Fibroblast of gingiva (primary cell): ENCODE results near the gene MAP3K9.

Experiments used
- DNase-seq: peaks from one replicate; pipeline ENCODE4 v3.0.0-alpha.2; 2011; ENCODE audit warnings: low read depth

Gene MAP3K9

DNA sequence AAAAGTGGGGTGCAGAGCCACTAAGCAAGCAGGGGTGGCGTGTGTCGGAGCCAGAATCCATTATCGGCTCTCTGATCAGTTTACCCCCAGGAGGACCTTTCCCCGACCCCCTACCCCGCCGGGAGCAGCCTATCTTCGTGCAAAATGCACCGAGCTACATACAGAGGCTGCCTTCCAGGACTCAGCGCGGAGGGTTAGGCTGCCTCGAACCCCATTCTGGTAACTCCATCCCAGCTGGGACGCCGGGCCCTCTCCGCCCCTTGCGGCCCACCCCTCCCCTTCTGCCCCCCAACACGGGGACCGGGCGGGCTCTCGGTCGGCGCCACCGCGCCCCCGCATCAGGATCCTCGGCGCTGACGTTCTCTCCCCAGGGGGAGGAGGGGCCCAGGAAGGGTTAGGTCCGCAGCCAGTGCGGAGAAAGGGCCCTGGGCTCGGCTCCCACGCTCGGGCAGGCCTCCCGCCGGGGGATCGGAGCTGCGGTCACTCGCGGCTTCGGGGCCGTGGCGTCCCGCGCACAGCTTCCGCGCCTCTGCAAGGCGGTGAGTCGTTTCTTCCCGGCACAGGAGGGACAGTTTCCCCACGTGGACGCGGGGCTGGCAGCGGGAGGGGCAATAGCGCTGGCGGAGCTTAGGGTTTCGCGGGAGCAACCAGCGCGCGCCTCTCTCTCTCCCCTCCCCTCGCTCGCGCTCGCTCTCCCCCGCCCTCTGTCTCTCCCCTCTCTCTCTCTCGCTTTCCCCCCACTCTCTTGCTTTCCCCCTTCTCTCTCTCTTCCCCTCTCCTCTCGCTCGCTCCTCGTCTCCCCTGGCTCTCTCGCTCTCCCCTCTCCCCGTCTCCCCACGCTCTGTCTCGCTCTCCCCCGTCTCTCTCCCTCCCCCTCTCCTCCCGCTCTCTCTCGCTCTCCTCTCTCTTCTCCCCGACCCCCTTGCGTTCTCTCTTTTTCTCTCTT lies 12.5 kb upstream of the MAP3K9 start:
- peak; percentile 25 for DNase-seq

DNA sequence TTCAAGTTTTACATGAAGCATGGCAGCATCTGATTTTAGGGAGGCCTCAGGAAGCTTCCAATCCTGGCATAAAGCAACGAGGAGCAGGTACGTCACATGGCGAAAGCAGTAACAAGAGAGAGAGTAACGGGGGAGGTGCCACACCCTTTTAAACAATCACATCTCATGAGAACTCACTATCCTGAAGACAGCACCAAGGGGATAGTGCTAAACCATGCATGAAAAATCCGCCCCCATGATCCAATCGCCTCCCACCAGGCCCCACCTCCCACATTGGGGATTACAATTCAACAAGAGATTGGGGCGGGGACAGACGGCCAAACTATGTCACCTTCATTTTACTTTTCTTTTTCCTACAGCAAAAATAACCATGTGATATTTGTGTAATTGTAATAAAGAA lies 7.2 kb upstream of the MAP3K9 start:
- no peak for DNase-seq

DNA sequence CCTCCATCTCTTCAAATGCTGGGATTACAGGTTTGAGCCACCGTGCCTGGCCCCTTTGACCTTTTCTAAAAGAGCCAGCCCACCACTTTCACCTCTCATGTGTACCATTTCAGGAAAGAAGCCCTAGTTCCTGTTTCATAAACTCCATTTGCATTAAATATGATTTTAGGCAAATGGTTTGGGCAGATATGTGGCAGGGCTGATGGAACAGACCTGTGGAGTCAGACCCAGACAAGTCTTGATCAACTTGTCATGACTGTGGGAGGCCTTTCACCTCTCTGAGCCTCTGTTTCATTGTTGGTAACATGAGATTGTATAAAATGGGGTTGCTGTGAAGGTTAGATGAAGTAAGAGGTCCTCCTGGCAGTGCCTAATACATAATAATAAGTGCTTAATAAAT lies 5.2 kb upstream of the MAP3K9 start:
- DNase-seq = no peak

DNA sequence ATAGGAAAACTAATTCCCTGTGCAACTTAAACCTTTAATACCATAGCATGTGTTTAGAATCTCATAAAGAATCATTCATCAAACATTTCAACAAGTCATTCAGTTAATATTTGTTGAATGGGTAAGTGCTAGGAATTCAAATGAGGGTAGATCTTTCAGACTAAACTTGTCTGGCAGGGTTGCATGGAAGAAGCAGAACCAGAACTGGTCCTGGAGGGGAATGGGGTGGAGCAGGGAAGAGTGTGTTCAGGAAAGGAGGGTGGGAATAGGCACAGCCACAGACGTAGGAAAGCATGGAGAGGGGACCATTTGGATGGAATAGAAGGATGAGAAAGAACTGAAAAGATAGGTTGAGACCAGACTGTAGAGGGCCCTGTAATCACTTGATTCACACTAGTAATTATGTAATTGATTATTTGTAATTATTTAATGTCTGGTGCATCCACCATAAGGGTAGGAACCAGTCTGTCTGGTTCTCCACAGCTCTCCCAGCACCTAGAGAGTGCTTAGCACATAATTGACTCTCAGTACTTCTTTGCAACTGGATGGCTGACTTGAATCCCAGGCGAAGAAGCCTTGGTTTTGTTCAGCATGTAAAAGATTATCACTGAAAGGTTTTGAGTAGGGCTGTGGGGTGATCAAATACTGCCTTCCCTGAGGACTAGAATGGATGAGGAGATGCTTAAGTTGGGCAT lies 3.0 kb upstream of the MAP3K9 start:
- DNase-seq = no peak

DNA sequence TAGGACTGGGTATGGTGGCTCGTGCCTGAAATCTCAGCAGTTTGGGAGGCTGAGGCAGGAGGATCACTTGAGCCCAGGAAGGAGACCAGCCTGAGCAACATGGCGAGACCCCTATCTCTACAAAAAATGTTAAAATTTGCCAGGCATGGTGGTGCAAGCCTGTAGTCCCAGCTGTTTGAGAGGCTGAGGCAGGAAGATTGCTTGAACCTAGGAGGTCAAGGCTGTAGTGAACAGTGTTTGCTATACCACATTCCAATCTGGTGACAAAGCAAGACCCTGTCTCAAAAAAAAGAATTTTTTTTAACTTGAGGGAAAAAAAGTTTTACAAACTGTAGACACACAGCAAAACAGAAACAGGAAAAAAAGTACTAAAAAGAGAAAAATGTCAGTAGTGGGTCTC lies 2.3 kb upstream of the MAP3K9 start:
- no peak for DNase-seq

DNA sequence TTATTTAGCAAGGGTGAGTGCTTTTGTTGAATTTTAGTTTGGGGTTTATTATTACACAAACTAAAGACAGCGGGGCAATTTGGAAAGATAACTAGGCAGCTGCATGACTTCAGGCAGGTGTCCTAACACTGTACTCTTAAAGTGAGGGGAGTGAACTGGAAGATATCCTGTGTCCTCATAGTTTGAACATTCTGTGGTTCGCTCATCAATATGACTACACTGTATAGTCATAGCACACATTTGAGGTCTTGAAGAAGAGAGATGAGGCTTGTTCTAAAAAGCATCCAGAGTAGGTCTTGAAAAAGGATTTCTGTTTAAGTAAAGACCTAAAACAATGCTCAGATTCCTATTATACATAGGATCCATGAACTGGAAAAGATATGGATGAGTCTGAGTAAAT lies 1.7 kb upstream of the MAP3K9 start:
- no peak for DNase-seq

DNA sequence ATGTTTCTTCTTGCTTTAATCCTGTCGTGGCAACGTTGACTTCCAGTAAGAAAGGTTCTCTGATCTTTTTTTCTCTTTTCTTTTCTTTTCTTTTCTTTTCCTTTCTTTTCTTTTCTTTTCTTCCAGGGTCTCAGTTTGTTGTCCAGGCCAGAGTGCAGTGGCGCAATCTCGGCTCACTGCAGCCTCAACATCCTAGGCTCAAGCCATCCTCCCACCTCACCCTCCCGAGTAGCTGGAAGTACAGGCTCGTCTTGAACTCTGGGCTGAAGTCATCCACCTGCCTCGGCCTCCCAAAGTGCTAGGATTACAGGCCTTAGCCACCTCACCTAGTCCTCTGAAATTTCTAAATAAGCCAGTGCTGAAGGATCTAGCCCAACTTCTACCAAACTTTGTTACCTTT lies 1.3 kb upstream of the MAP3K9 start:
- DNase-seq = no peak

DNA sequence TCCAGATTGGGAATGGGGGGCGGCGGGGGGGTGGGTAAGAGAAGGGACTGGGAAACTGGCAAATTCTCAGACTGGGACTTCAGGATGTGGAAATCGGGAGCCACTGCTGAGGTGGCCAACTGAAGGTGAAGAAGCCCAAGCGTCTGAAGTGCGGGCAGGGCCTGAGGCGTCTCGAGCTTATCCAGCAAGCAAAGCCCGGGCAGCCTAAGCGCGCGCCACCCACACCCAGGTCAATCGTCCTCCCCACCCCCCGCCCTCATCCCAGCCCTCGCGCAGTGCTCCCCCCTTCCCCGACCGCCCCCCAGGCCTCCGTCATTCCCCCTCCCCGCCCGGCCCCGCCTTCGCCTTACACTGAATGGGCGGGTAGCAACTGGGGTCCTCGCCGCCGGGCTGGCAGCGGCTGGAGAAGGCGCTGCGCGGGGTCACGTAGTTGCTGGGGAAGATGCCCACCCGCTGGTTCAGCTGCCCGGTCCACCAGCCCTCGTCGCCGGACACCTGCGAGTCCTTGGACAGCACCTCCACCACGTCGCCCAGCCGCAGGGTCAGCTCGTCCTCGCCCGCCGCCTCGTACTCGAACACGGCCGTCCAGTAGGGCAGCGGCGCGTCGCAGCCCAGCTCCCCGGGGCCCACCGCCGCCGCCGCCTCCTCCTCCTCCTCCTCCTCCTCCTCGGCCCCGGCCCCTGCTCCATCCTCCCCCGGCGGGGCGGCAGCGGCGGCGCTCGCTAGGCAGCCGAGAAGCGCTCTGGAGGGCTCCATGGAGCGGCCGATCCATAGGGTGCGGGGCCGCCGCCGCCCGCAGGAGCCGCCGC lies 693 bp downstream of the MAP3K9 start:
- DNase-seq = no peak

DNA sequence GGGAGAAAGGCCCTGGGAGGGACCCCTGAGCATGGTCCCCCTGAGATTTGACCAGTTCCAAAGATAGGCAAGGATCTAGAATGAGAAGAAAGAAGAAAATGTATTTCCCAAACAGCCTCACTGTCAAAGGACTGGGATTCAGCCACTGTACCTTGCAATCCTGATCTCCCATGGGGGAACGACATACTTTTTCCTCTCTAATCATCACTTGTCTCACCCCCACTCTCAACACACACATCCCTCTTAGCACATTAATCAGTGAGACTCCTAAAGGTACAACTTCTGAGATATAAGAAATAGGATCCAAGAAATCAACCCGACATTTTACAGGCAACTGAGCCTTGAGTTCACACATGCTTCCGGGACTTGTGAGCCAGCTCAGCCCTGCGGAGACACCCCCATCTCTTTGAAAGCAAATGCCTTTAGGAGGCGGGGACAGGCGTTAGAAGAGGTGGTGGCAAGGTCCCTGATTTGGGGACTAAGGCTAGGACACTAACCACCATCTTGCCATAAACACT lies 1.4 kb downstream of the MAP3K9 start:
- no peak for DNase-seq

DNA sequence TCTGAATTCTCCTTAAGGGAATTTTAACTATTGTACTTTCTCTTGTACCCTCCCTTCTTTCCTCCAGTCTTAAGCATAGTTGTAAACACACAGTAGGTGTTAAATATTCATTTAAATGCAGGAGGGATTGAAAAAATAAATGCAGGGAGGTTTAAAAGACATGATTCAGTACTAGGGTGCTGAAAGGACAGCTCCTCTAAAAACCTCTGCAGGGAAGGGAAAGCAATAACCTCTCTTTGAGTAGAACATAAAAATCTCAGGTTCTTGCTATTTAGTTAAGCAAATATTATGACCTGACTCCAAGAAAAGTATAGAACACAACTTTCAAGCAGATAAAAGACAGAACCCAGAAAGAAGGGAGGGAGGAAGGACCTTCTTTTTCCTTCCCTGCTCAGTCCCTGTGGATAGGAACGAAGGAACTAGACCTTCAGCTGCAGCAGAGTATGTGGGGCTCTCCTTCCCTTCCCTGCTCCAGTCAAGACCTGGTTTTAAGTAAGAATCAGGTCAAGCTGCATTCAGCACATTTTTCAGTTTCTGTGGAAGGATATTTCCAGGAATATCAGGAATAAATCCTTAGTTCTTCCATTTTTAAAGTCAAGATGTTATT lies 4.7 kb downstream of the MAP3K9 start:
- DNase-seq = no peak

DNA sequence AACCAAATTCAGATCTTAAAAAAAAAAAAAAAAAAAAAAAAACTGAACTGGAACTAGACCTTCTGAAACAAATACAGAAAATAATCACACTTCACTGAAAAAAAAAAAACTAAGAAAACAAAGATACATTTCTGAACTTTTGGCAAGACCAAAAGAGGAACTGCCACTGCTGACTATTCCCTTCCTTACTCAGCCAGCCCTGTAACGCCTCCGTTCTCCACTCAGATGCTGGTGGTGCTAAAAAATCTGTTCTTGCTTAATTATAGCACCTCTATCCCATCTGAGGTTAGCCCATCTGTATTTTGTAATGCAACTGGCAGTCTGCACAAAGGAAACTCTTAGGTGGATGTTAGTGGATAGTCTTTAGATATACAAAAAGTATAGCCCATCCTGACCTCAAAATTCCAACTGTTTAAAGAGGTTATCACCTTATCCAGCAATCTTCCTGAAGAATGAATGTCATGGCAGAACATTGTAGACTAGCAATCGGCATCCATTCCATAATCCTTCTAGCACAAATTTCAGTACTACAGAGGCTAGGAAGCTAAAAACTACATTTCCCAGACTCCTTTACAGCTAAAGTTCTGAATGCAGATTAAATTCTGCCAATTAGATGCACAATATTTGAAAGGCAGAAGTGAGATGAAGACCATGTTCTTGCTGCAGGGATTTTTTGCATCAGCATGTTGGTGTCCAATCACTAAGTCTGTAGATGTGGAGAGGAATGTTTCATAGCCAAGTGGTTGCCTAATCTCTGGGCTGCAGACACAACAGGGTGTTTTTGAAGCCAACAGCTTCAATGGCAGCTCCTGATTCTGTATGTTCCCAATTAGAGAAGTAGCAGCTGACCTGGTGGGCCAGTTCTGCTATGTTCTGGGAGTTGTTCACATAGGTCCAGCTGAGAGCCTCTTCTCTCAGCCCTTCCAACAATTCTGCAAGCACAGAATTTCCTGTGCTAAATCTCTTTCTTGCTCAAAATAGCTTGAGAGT lies 5.7 kb downstream of the MAP3K9 start:
- DNase-seq = no peak

DNA sequence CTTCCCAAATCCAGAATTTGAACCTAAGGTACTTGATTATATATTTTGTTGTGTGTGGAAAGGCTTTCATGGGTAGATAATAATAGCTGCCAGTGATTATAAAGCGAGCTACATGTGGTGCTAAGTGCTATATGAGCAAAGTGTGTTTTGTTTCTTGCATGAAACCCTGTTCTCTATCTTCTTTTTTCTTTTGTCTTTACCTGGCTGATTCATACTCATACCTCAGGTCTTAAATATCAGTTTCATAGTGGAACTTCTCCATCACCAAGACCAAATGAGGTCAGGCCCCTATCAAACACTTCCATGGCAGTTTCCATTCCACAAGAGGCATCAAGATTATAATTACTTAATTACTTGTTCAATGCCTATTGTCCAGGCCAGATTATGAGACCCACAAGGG lies 6.9 kb downstream of the MAP3K9 start:
- DNase-seq = no peak

DNA sequence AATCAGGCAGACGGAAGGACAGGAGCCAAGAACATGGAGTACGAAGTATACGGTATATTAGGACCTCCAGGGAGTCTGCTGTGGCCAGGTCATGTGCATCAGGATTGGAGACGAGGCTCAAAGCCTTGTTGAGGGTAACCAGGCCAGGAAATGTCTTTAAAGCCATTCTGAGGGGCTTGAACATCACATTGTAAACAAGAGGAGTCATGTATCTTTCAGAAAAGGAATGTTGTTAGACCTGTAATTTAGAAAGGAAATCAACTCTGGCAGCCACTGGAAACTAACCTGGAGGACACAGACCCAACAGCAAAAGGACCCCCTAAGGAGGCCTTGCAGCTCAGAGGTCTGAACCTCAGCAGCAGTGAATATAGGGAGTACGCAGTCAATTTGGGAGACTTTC lies 7.5 kb downstream of the MAP3K9 start:
- no peak for DNase-seq

DNA sequence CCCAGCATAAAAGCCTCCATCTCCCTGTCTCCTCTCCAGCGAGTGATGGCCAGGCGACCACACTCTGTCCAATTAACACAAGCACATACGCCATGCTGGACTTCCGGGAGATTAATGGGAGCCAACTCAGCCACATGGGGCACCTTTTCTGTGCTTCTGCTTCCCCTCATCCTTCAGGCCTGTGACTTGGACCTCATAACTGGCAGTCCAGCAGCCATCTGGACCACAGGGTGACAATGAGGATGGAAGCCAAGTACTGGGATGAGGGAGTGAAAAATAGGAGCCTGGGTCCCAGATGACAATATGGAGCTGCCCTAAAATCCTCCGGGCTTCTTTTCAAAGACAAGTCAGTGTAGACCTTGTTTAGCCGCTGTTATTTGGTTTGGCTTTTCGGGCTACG lies 12.8 kb downstream of the MAP3K9 start:
- DNase-seq = no peak

DNA sequence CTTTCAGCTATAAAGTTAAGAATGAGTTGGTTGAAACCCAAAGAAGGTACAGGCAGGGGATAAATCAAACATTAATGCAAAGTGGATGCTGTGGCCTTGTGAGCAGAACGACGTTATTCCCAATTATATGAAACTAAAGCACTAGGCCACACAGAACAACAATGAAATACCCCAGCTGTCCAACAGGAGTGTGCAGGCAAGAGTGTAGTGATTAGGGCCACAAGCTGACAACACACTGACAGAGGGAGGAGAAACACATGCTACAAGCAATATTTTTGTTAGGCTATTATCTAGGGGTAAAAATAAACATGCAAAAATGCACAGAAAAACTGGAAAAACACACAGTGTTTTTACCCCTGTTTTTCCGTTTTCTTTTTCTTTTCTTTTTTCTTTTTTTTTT lies 15.0 kb downstream of the MAP3K9 start:
- no peak for DNase-seq

DNA sequence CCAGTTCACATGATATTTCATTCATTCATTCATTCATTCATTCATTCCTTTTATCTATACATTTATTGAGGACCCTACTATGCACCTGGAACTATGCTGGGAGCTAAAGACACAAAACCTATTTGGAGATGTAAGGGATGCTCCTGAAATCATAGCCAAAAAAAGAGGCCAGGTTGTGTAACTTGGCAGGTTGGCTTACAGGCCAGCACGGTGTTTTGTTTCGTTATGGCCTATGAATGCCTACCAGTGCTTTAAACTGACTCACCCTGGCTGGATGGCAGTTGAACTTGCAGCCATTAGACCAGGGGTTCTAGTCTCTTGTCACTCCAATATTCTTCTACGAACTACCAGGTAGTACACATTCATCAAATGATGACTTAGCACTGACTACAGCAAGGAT lies 15.7 kb downstream of the MAP3K9 start:
- no peak for DNase-seq

DNA sequence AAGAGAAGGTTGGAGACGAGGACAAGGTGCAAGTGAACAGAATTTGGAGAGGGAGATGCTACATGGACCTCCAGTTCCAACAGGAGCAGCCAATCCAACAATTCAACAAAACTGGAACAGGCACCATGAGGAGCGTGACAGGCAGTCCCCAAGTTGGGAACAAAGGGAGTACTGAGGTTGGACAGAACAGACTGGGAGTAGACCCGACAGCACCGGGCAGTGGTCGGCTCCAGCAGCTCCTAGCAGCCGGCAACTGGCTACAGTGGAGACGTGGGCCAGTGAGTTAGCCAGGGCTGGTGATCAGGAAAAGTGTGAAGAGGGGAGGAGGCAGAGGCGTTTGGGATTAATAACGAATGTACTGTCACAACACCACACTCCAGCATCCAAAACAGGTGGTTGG lies 16.4 kb downstream of the MAP3K9 start:
- no peak for DNase-seq

DNA sequence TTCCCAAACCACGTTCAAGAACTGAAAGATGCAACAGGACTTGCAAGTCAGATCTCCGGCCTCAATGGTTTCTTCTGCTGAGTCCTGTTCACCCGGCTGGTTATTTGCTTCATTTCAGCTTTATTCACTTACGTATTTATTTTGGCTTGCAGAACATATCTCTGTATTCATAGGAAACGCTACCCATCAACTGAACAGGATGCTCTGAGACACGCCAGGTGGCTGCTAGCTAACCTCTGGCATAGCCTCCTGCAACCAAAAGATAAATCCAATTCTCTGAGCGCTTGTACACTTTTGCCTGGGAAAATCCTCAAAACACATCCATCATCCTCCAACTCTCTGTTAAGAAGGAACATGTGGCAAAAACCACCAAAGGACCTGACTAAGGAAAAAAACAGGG lies 17.3 kb downstream of the MAP3K9 start:
- no peak for DNase-seq

DNA sequence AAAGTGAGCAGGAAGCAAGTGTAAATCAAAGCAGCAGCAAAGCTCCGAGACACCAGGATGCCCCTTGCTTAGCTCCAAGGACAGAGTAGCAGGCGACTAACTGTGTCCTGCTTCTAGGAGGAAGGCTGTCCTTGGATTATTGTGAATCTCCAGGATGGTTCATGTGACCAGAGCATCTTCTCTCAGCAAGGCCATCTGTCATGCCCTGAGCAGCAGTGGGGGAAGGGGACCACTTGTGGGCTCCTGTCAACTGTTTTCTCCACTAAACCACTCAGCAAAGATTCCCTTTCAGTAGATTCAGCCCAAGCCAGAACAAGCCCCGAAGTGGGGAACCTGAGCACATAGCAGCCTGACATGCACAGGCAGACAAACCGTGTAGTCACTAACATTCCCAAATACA lies 19.4 kb downstream of the MAP3K9 start:
- no peak for DNase-seq

DNA sequence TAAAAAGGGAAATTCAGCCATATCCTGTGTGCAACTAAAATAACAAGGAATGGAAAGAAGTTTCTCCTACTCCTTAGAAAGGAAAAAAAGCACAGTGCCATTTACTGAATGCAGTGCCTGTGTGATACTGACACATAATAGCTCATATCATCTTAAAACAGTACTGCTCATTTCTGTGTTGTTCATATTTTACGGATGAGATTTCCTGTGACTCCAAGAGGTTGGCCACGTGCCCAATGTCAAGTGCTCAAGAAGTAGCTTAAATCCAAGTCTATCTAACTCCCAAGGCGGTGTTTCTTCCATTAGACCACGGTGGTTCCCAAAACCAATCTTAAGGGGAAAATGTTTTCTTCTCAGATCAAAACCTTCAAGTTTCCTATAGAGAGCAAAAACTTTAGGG lies 20.0 kb downstream of the MAP3K9 start:
- no peak for DNase-seq

DNA sequence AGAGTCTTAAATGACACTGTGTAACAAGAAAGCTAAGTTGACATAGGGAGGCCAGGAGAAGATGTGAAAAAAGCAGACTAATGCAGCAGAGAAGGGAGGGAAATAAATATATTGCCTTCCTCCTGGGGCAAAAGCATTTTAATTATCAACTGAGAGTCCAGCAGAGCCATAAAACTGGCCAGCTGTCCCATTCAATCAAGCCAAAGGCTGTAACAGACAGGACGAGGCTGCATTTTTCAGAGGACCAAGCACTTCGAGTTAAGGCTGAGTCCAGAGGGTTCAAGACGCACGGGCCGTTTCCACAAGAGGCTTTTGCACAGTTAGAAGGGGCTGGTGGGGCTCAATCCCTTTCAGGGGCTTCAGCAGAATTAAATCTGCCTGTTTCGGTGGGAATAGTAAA lies 20.4 kb downstream of the MAP3K9 start:
- no peak for DNase-seq
